GM18907 (cell line): ENCODE measurements around the gene FBRSL1.

Experiments
- ATAC-seq: cut with Tn5 transposase; IDR thresholded peaks from one replicate; pipeline ENCODE4 v1.9.1; 2021; ENCODE audit warnings: mild to moderate bottlenecking, moderate library complexity; ENCODE audit not compliant: unreplicated experiment

FBRSL1 gene

DNA sequence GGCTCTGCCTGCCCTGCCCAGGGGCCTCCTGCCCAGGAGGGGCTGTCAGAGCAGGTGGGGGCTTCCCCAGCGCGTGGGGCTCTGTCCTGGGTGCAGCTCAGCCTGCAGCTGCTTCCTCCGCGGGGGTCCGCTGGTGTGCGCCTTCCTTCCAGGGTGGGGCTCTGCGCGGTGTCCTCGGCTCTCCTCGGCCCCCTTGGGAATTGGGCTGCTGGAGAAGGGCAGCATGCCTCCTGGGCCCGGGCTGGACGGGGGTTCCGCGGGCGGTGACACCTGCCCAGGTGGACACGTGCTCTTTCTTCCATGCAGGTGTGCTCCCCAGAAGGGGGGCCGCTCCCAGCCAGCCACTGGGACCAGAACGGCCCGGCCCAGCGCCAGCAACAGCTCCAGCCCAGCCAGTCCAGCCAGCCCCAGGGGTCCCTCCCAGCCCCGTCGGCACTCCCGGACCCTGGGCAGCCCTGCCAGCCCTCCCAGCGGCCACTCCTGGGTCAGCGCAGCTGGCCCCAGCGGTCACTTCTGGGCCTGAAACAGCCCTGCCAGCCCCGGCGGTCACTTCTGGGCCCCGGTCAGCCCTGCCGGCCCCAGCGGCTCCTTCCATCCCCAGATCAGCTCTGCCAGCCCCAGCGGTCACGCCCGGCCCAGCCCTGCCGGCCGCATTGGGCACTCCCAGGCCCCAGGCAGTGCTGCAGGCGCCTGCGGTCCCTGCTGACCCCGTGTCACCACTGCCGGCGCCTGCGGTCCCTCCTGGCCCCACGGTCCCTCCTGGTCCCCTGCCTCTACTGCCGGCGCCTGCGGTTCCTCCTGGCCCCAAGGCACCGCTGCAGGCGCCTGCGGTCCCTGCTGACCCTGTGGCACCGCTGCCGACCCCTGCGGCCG lies 19.1 kb downstream of the FBRSL1 start:
- ATAC-seq, result no peak

DNA sequence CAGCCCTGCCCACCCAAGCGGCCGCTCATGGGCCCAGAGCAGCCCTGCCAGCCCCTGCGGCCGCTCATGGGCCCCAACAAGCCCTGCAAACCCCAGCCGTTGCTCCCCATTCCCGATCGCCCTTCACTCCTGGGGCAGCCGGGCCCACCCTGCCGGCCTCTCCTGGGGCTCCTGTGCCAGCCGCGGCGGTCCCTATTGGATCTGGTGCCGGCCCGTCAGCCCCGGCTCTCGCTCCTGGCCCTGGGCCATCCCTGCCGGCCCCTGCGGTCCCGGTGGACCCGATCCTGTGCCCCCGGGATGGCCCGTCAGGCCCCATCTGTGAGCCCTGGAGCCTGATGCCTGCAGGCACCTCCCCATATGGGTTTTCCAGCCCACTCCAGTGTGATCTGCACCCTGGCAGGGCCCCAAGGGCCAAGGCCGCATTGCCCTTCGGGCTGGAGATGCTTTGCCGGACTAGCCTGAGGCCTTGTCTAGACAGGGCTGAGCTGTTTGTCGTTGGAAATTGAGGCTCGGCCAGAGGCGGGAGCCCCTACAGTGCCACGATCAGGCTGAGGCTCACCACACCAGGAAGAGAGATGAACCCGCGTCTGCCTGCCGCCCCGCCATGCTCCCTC lies 20.3 kb downstream of the FBRSL1 start:
- no peak for ATAC-seq

DNA sequence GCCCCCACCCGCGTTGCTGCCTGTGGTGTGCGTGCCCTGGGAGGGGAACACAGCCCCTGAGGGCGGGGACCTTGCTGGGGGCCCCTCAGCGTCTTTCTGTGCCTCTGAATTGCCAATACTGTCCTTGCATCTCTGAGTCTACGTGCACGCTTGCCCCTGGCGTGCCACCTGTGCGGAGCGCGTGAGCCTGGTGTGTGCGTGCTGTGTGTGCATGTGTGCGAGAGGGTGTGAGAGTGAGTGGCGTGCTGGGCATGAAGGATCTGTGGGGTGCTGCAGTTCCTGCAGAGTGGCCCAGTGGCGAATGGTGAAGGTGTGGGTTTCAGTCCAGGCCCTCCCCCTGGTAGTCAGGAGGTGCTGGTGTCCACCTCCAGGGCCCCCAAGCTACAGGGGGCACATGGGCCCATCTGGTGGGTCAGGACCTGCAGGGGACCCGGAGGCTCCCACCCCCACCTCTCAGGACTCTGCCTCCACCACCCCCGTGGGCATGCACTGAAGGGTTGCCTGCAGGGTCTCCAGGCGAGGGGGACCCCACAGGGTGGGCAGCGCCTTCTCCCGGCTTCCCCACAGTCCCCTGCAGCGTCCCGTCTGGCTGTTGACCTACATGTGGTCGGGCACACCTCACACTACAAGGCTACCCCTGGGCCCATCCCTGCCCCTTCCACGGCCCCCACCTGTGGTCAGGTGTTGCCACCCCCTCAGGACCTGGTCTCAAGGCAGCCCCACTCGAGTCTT lies 21.0 kb downstream of the FBRSL1 start:
- no peak for ATAC-seq

DNA sequence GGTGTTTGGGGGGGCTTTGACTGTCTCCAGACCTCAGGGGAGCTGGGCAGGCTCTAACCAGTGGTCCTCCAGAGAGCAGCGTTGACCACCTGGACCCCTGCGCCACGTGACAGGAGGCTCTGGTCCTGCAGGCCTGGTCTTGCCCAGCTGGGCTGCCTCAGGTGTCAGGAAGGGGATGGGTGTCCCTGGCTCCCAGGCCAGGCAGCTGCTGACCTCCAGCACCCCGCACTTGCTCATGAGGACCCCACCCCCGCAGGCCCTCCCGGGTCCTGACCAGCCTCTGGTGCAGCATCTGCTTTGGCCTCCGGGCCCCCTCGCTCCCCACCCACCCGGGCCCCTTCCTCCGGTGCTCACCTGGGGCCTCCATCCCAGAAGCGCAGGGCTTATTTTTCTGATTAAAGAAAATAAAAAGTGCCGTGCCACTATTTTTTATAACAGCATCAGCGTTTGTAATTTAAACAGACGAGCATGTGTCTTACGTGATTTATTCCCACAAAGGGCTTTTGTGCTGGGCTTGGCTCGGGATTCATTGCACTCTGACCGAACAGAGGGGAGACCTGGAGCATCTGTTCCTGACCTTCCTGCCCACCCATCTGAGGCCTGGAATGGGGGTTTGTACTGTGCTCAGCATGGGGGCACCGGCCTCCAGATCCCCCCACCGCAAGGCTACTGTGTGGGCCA lies 21.7 kb downstream of the FBRSL1 start:
- no peak for ATAC-seq

DNA sequence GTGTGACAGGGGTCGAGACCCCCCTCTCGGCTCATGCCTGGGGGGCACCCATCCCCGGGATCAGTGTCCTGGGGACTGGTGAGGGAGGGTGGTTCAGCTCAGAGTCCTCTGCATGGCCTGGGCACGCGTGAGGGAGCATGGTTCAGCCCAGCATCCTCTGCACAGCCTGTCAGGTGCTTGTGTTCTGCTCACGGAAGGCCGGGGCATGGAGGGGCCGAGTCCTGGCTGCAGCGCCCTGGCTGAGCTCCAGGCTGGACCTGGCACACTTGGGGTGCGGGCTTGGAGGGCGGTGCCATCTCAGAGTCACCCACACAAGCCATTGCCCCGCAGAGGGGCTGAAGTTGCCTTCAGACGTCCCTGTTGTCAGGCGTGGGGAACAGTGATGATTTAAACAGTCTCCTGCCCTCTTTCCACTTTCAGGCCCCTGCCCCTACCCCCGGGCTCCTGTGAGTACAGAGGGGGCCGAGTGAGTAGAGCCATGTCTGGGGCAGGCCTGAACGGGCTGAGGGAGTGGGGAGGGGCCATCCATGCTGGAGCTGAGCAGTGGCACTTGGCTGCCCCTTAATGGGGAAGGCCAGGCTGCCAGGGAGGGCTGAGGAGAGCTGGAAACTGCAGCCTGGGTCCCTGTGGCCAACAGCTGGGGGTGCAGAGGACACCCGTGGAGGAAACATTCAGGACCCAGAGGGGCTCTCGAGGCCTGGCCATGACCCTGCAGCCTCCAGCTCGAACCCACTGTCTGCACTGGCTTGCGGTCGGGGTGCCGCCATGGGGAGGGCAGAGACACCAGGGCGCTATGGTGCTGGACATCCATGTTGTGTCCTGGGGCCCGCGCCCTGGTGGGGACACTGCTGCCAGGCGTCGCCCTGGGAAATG lies 22.5 kb downstream of the FBRSL1 start:
- ATAC-seq, result no peak

DNA sequence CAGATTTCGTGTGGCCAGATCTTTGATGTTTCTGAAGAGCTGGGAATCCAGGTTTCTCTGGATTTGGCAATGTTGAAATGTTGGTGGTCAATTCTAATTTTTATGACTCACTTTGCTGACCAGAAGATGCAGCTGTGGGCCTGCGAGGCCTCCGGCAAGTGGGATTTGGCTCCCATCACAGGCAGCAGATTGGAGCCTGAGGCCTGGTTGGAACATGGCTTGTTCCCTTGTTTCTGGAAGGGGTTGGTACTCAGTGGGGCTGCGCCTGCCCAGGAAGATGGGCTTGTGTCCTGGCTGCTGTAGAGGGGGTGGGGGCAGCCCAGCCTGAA lies 23.1 kb downstream of the FBRSL1 start:
- no peak for ATAC-seq

DNA sequence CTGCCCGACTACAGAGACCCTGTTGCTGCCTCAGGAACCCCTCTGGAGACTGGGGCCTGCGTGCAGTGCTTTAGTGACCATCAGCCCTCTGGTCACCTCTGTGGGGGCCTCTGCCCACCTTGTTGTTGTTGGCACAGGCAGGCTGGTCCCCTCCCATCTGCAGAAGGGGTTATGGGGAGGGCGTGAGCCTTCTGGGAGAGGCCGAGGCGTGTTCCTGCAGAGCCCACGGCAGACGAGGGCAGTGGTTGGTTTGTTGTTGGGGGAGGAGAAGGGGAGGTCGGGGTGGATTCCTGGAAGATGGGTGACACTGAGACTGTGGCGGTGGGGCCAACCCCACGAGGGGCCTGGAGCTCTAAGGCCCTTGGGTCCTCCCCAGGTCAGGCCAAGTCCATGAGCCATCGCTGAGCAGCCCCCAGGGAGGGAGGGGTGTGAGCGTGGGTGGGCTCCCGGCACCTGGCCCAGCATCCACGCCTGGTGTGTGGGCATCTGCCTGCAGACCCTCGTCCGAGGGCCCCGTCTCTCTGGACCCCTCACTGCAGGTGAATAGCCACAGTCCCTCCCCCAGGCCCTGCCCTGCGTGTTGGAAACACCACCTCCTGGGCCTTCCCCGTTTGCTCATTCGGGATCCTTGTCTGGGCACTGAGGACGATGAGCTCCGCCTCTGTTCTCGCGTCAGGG lies 23.6 kb downstream of the FBRSL1 start:
- no peak for ATAC-seq

DNA sequence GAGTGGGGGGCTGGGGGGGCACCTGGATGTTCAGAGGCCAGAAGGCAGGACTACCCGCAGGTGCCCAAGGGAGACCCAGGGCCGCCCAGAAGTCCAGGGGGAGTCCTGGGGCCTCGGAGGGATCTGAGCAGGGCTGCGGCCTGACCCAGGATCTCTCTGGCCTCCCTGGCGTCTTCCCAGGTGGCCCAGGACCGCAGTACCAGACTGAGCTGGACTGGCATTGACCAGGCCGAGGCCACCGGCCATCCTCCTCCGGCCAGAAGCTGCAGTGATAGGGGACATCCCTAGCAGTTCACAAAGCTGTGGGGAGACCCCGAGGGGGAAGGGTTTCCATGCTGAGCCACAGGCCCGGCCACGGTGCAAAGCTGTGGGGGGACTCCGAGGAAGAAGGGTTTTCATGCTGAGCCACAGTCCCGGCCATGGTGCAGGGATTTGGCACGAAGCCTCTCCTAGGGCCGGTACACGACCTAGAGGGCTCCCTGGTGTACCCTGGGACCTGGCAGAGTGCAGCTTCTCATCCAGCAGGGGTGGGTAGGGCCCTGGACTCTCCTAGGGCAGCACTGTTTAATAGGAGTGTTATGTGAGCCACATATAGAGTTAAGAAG lies 24.4 kb downstream of the FBRSL1 start:
- ATAC-seq, result no peak

DNA sequence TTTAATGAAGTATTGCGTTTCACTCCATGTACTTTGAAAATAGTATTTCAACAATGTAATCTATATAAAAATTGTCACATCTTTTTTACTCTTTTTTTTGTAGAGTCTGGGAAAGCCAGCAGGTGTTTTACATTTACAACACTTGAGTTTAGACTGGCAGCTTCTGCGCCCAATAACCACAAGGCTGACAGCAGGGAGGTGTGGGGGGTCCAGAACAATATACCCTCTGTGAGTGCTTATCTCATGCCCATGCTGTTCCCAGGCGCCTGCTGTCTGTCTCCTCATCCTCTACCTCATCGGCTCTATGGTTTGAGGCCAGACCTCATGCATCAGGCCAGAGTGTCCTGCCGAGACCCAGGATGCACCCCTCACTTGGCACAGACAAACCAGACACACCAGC lies 24.9 kb downstream of the FBRSL1 start:
- ATAC-seq, result no peak

DNA sequence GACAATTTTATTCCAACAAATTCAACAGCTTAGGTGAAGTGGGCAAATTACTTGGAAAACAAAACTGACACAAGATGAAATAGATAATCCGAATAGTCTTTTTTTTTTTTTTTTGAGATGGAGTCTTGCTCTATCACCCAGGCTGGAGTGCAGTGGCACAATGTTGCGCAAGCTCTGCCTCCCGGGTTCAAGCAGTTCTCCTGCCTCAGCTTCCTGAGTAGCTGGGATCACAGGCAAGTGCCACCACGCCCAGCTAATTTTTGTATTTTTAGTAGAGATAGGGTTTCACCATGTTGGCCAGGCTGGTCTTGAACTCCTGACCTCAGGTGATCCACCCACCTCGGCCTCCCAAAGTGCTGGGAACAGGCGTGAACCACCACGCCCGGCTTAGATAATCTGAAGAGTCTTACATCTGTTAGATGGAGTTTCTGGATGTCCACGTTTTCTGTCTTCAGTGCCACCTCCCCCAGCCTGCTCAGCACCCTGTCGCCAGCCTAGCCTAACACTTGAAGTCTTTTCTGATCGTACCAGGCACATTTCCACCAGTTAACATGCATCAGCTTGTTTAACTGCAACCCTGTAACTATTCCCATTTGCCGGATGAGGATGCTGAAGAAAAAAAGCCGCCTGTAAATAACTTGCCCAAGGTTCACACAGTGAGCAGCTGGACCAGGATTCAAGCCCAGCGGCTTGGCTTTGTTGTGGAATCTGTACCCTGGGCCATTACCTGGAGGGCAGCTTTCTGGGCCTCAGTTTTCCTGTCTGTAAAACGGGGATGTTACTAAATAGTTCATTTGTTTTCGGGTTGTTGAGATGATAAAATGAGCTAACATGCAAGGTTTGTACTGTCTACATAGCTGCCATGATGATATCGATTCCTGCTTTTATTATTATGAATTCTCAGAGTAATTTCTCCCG lies 26.4 kb downstream of the FBRSL1 start:
- no peak for ATAC-seq

DNA sequence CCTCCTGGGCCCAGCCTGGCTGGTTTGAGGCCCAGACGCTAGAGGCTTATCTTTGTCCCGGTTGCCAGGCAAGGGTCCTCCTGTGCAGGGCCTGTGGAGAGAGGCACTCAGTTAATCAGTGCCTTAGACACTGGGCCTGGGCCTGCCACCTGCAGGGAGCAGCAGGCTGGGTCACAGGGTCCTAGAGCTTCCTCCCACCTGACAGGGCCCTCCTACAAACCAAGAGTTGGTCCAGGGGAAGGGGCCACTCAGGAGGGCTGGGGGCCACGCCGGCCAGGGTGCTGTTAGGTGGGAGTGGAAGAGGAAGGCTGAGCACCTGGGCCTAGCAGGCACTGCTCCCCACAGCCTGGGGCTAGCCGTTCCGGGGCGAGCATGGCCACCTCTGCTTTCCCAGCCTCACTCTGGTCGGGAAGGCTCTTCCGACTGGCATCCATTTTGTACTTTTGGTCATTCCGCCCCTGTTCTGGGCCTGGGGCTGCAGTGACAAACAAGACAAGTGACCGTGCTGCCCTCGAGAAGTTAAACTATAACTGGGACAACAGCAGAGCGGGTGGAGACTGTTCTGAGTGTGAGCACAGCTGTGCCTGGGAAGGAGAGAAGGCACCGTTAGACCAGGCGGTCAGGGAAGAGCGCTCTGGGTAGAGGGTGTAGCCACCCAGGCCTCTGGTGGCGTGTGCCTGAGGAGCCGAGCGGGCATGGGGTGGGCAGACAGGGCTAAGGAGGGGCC lies 27.2 kb downstream of the FBRSL1 start:
- ATAC-seq, result no peak

DNA sequence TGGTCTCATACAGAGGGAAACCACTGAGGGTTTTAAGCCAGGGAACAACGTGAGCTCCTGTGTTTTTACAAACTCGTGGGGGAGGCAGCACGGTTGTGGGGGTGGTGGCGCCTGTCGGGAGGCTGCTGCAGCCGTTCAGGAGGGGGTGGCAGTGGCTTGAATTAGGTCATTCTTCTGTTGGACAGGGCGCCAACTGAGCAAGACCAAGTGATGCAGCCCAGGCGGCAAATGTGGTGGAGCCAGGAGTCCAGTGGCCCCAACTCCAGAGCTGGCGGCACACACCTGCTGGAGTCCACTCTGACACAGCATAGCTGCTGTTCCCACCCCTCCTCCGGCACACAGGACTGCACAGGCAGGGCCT lies 27.8 kb downstream of the FBRSL1 start:
- no peak for ATAC-seq

DNA sequence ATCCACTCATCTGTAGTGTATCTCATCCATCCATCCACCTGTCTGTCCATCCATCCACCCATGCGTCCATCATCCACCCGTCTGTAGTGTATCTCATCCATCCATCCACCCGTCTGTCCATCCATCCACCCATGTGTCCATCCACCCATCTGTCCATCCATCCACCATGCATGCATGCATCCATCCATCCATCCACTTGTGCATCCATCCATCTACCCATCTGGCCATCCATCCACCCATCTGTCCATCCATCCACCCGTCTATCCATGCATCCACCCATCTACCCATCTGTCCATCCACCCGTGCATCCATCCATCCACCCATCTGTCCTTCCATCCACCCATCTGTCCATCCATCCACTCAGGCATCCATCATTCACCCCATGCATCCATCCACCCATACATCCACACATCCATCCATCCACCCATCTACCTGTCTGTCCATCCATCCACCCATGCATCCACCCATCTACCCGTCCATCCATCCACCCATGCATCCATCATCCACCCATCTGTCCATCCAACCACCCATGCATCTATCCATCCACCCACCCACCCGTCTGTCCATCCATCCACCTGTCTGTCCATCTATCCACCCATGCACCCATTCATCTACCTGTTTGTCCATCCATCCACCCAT lies 28.5 kb downstream of the FBRSL1 start:
- no peak for ATAC-seq

DNA sequence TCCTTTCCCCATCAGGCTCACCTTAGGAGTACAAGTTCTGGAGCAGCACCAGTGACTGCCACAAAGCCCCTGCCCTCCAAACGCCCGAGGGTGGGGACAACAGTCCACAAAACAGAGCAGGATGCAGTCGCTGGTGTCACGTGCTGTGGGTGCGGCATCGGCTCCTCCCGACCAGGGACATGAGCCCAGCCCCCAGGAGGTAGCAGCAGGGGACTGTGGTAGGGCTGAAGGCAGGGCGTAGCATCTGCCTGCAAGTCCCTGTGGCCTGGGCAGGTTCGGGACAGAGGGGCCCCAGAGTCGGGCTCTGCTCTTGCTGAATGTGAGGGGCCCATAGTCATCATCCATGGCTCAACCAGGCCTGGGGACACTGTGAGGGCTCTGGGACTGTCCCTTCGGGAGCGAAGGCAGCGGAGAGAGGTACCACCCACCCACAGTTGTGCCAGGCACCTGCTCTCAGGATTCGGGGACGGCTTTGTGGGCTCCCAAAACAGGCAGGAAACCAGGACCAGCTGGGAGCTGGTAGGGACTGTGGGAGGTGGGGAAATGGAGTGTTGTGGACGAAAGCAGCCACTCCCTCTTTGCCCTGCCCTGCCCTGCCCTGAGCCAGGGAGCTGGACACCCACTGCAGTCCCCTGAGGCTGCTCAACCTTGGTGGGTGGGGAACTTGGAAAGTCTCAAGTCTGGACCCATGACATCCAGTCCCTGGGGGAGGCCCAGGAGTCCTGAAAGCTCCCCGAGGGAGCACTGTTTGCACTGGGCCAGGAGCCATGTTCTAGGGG lies 30.7 kb downstream of the FBRSL1 start:
- no peak for ATAC-seq

DNA sequence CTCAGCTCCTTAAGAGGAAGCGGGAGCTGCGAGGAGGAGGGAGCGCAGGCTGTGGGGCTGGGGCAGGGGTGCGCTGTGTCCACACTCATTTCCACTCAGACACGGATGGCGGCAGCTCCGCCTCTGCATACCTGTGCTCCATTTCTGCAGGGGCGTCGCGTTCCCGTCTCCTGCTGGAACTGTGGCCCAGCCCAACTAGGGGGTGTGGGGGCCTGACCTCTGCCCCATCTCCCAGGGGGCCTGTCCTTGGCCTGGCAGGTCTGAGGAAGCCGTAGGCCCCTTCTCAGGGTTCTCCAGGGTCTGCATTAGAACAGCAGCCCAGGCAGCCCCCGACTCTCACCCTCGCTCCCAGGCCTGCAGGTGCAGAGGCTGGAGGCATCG lies 31.2 kb downstream of the FBRSL1 start:
- no peak for ATAC-seq

DNA sequence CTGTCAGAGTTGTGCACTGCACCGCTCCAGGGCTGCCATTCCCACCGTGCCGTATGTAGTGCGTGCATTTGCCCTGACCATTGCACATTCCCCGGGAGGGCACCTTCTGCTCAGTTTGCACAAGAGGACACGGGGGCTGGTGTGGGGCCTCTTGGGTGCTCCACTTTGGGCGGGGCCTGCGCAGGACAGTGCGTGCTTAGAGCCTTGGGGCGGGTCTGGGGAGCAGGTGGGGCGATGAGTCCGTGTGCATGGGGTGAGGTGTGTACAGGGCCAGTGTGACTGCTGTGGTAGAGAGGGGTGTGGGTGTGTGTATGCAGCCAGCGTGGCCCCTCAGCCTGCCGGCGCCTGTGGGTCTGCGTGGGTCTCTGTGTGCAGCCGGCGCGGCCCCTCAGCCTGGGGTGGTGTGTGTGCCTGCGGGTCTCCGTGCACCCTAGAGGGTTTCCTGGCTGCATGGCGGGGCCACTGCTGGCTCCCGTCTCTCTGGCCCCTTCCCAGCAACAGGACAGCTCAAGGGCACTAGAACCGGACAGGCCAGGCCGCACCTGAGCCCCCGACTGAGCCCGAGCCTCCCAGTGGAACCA lies 31.9 kb downstream of the FBRSL1 start:
- no peak for ATAC-seq
